Natural killer cell (primary cell): ENCODE results near the gene KRTAP4-12. TPM values are rescaled to one million over a fixed set of nuclear protein-coding genes. Genes with fewer than 3 reads are reported as not detected.

Source experiments
- ATAC-seq, 3 donors: fragments of 150-1000 bp in 2 of 3; fragments of 200-7000 bp in 1 of 3; cut with Tn5 transposase; 1 replicate in 1 of 3; 2 replicates in 2 of 3; pipeline ENCODE4 v1.10.0; 2021; ENCODE audit warnings: mild to moderate bottlenecking in 2 of 3, moderate library complexity in 2 of 3
- DNase-seq, 2 donors: peaks; one replicate each; pipeline versions ENCODE4 v3.0.0 to v3.0.0-alpha.2; 2013 to 2021; ENCODE audit warnings: mixed read lengths in 1 of 2
- H3K27ac ChIP-seq: one replicate; pipeline ENCODE4 v1.5.1; 2013; ENCODE audit warnings: mild to moderate bottlenecking, low read length
- H3K27me3 ChIP-seq: one replicate; pipeline ENCODE4 v1.6.1; 2013; ENCODE audit warnings: low read length; ENCODE audit not compliant: control insufficient read depth, insufficient read depth
- H3K36me3 ChIP-seq: one replicate; pipeline ENCODE4 v1.6.1; 2013; ENCODE audit warnings: low read length; ENCODE audit not compliant: control insufficient read depth, insufficient read depth
- H3K4me1 ChIP-seq: one replicate; pipeline ENCODE4 v1.6.1; 2013; ENCODE audit warnings: low read length; ENCODE audit not compliant: control insufficient read depth, insufficient read depth
- H3K4me3 ChIP-seq: one replicate; pipeline ENCODE4 v1.5.1; 2013; ENCODE audit warnings: low read length
- H3K9me3 ChIP-seq: one replicate; pipeline ENCODE4 v1.6.1; 2013; ENCODE audit warnings: low read length; ENCODE audit not compliant: control insufficient read depth, insufficient read depth
- H3K27ac Mint-ChIP-seq, 2 donors: one replicate each; pipeline ENCODE4 v1.8.0; 2022; ENCODE audit warnings: mild to moderate bottlenecking in 2 of 2, mixed read lengths in 2 of 2, moderate library complexity in 1 of 2
- H3K27me3 Mint-ChIP-seq, 2 donors: one replicate each; pipeline ENCODE4 v1.8.0; 2022; ENCODE audit warnings: low read depth in 2 of 2, mixed read lengths in 2 of 2
- H3K36me3 Mint-ChIP-seq: one replicate; pipeline ENCODE4 v1.8.0; 2022; ENCODE audit warnings: mixed read lengths
- H3K4me1 Mint-ChIP-seq, 2 donors: one replicate each; pipeline ENCODE4 v1.8.0; 2022; ENCODE audit warnings: mixed read lengths in 2 of 2
- H3K4me3 Mint-ChIP-seq: one replicate; pipeline ENCODE4 v1.8.0; 2022; ENCODE audit warnings: mild to moderate bottlenecking, moderate library complexity, mixed read lengths
- H3K9me3 Mint-ChIP-seq, 2 donors: one replicate each; pipeline ENCODE4 v1.8.0; 2022; ENCODE audit warnings: mixed read lengths in 2 of 2
- CTCF ChIP-seq: fragments of 200-600 bp; IDR thresholded peaks from one replicate; pipeline ENCODE4 v1.8.0; 2022; ENCODE audit warnings: antibody characterized with exemption
- WGBS: methylation state at CpG from one replicate; pipeline ENCODE4 v1.1.7; 2013; ENCODE audit warnings: missing lambda C conversion rate; ENCODE audit not compliant: insufficient coverage; 5-methylcytosine and 5-hydroxymethylcytosine counted together
- intact Hi-C: fragments of 100-400 bp; cut with micrococcal nuclease; formaldehyde crosslinking; loops from one replicate; pipeline ENCODE4 v1.14.2; 2022
- total RNA-seq, 4 donors: library from RNA; stranded (reverse); fragments of 120-200 nt in 1 of 4; gene quantifications; one replicate each; pipeline versions ENCODE4 v1.2.3 to v1.2.4, GENCODE V29; 2013 to 2022

Gene KRTAP4-12
- total RNA-seq, 3 donors from 2014 or later (not counting 1 experiment from before 2014, with no cell fraction given), result not detected

- H3K4me1 ChIP-seq, result no peaks in the 10 kb centered on the region
- no peak overlapping the region for H3K4me3 Mint-ChIP-seq
- intact Hi-C loops, result no loop called here
- WGBS, result 100% methylated on average over 2 of the region's 2 CpGs
- no peaks in the 10 kb centered on the region for H3K9me3 ChIP-seq
- H3K27me3 ChIP-seq, result no peaks in the 10 kb centered on the region
- H3K36me3 Mint-ChIP-seq, result no peaks in the 10 kb centered on the region
- no peak overlapping the region for H3K27ac ChIP-seq
- H3K9me3 Mint-ChIP-seq, result peaks cover 2 to 4% of the 10 kb centered on the region in 2 donors
- H3K4me1 Mint-ChIP-seq, result no peaks in the 10 kb centered on the region
- ATAC-seq, result no peak
- TF ChIP-seq CTCF, result no peak
- no peak overlapping the region for H3K4me3 ChIP-seq
- no peaks in the 10 kb centered on the region for H3K36me3 ChIP-seq
- no peak for DNase-seq
- peaks cover 11 to 17% of the 10 kb centered on the region in 2 donors for H3K27me3 Mint-ChIP-seq
- no peak overlapping the region for H3K27ac Mint-ChIP-seq
These were observed 23.7 kb upstream of the KRTAP4-12 start for GRCh38 chr17:41147531-41148204.

- Histone ChIP-seq H3K27me3 (no peaks in the 10 kb centered on the region), H3K27ac (no peak overlapping the region), H3K4me3 (no peak overlapping the region), H3K36me3 (no peaks in the 10 kb centered on the region), H3K4me1 (no peaks in the 10 kb centered on the region), H3K9me3 (no peaks in the 10 kb centered on the region)
- WGBS, result 83% methylated on average over 2 of the region's 2 CpGs
- Mint-ChIP-seq H3K9me3 (peaks cover 2 to 4% of the 10 kb centered on the region in 2 donors), H3K27me3 (peaks cover 14 to 23% of the 10 kb centered on the region in 2 donors), H3K36me3 (no peaks in the 10 kb centered on the region), H3K4me1 (no peaks in the 10 kb centered on the region), H3K4me3 (no peak overlapping the region), H3K27ac (no peak overlapping the region)
- ATAC-seq (no peak), DNase-seq (no peak)
- no peak for TF ChIP-seq CTCF
- intact Hi-C loops, result no loop called here
These were observed 21.3 kb upstream of the KRTAP4-12 start for GRCh38 chr17:41145261-41145660.

- no peak overlapping the region for H3K27ac ChIP-seq
- H3K4me3 ChIP-seq, result no peak overlapping the region
- intact Hi-C loops, result no loop called here
- TF ChIP-seq CTCF, result no peak
- ATAC-seq (no peak), DNase-seq (no peak)
- H3K4me3 Mint-ChIP-seq, result no peak overlapping the region
- H3K36me3 Mint-ChIP-seq, result no peaks in the 10 kb centered on the region
- peaks cover 2 to 4% of the 10 kb centered on the region in 2 donors for H3K9me3 Mint-ChIP-seq
- no peak overlapping the region for H3K27ac Mint-ChIP-seq
- H3K27me3 Mint-ChIP-seq, result peaks cover 14 to 24% of the 10 kb centered on the region in 2 donors
- H3K4me1 Mint-ChIP-seq, result no peaks in the 10 kb centered on the region
- 100% methylated on average over 1 of the region's 1 CpG for WGBS
- no peaks in the 10 kb centered on the region for H3K27me3 ChIP-seq
- H3K9me3 ChIP-seq, result no peaks in the 10 kb centered on the region
- no peaks in the 10 kb centered on the region for H3K36me3 ChIP-seq
- no peaks in the 10 kb centered on the region for H3K4me1 ChIP-seq
These were observed 20.9 kb upstream of the KRTAP4-12 start for GRCh38 chr17:41144846-41145245.

GRCh38 chr17:41141361-41141760 lies 17.4 kb upstream of the KRTAP4-12 start:
- no peak for DNase-seq
- Histone ChIP-seq H3K4me1 (no peaks in the 10 kb centered on the region), H3K36me3 (no peaks in the 10 kb centered on the region), H3K27me3 (no peaks in the 10 kb centered on the region), H3K4me3 (no peak overlapping the region), H3K27ac (no peak overlapping the region), H3K9me3 (no peaks in the 10 kb centered on the region)
- Mint-ChIP-seq H3K9me3 (peaks cover 4 to 5% of the 10 kb centered on the region in 2 donors), H3K27me3 (peaks cover 15 to 22% of the 10 kb centered on the region in 2 donors), H3K36me3 (no peaks in the 10 kb centered on the region), H3K27ac (no peak overlapping the region), H3K4me3 (no peak overlapping the region), H3K4me1 (no peaks in the 10 kb centered on the region)
- intact Hi-C loops, result no loop called here
- ATAC-seq, result no peak
- no peak for TF ChIP-seq CTCF
